GM15510 (cell line): ENCODE data around the gene HM13.

Source experiments
- POLR2A ChIP-seq: IDR thresholded peaks from 3 replicates; pipeline ENCODE4 v1.6.1; 2011; ENCODE audit warnings: borderline replicate concordance; ENCODE audit not compliant: insufficient read length; ENCODE audit errors: extremely low read depth

Gene HM13

DNA sequence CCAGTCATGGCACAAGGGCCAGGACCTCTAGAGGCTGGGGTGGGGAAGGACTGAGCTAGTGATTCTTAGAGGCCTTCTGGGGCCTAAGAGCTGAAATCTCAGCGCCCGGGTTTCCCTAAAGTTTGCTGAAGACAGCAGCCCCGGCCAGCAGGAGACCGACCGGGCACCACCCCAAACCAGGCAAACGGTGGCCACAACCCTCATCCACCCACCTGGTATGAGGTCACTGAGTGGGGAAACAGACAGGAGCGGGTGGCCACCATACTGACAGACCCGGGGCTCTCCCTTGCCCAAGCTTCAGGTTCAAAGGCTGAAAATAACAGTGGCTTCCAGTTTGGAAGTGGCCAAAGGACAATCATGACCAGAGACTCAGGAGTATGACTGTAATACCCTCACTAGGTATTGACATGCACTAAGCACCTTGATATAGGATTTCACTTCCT is 55.8 kb downstream of the HM13 start:
- TF ChIP-seq POLR2A, result no peak

DNA sequence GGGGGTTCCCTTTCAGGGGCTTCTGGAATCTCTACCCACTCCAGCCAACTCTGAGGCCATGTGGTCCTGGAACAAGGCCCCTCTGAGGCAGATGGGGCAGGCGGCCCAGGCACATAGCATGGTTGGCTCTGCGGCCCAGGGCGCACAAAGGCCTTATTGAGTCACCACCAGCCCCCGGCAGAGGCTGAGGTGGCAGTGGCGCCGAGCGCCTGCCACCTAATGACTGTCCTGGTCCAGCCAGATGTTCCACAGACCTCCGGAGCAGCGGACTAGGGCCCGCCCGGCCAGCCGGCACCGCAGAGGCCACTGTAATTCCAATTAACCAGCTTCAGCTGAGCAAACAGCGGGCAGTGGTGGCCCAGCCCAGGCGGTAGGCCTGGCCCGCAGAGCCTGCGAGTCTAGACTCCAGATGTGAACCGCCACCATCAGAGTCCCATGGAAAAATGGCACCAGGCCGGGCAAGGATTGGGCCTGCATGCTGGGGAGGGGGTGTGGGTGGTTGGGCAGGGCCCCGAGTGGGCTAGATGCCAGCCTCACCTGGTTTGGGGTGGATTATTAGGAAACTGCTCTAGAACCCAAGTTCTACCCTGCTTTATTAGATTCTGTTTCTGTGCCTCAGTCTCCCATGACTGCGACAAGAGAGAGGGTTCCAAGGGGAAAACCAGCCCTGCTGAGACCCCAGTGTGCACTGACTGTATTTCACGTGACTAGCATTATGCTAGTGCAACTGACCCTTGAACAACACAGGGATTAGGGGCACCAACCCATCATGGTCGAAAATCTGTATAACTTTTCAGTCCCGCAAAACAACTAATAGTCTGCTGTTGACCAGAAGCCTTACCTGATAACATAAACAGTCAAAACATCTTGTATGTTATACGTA is 56.7 kb downstream of the HM13 start:
- no peak for TF ChIP-seq POLR2A

DNA sequence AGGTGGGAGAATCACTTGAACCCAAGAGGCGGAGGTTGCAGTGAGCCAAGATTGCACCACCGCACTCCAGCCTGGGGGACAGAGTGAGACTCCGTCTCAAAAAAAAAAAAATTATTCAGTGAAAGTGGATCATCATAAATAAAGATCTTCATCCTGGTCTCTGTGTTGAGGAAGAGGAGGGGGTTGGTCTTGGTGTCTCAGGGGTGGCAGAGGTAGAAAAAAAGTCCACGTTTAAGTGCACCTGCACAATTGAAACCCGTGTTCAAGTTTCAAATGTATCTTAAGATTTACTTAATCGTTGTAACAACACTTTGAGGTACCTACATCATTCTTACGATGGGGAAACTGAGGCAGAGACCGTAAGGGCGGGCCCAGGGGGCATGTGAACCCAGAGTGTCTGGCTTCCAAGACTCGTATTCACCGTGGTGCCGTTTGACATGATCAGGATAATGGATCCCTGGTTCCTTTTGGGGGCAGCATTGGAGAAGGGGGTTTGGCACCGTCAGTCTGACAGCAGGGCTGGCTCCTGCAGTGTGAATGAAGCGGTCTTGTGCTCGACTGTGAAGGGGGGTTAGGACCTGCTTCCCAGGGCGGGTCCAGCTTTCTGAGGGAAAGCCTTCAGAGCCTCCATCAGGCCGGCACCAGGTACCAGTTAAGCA is 57.9 kb downstream of the HM13 start:
- TF ChIP-seq POLR2A, result no peak

DNA sequence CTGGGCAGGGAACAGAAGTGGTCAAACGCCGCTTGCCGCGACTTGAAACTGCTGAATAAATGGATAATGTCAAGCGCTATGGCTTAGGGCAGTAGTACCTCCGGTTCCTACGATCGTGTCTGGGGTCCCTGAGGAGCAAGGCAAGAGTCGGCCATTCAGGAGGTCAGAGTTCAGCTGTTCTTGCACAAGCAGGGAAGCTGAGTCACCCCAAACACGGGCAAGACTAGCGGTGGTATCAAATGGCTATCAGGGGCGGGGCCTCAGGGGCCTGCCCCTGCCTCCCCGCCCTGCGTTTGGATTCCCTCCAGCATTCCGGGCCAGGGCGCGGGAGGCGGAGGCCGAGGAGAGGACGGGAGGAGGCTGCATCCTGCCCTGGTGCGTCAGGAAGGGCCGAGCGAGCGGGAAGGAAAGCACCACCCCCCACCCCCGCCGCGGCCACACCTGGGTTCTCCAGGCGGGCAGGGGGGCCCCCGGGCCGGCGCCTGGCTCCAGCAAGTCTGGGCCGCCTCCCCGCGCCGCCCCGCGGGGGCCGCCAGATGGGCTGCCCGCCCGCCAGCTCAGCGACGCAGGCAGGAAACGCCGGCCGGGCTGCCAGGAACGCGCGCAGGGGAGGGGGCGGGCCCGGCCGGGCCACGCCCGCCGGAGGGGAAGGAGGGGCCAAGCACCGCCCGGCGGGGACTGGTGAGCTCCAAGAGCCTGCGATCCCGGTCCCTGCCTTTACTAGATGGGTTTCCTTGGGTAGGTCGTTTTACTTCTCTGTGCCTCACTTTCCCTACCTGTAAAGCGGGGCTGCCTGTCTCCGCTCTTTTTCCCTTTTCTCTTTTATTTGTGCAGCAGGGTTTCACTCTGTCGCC is 58.7 kb downstream of the HM13 start:
- TF ChIP-seq POLR2A, result peak; percentile 74

DNA sequence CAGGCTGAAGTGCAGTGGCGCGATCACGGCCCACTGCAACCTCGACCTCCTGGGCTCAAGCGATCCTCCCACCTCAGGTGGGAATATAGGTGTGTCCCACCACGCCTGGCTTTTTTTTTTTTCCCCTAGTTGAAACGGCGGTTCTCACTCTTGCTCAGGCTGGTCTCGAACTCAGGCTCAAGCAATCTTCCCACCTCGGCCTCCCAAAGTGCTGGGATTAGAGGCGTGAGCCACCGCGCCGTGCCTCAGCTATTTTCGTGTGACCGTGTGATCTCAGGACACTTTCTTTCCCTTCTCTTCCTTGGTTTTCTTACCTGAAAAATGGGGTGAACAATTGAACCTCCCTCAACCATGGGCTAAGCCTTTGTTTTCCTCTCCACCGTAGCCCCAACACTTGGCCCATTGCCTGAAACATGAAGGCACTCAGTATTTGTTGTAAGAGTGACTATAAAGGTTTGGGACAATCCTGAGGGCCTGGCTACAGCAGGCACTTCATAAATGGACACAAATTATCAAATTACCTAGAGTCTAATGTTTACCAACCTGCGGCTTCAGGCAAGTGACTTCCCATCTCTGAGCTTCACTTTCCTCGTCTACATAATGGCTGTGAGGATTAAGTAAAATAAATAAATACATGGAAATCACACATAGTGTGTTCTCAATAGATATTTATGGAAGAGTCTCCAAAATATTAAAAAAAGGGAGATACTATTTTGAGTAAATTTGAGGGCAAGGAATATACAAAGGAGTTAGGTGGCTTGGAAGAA is 59.5 kb downstream of the HM13 start:
- no peak for TF ChIP-seq POLR2A

DNA sequence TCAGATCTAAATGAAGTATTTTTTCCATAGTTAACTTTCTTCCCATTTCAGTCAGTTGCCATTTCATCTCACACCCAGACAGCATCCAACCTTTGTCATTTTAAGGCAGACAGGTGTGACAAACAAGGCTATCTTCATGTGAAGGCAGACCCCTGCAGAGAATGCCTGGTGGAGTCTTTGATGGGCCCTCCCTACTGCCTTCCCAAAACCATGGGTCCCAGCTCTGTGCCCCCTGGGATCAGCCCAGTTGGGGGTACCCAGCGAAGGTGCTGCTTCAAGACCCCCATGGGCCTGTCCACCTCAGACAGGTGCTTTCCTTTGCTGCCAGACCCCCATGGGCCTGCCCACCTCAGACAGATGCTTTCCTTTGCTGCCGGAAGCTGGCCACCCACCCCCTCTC is 62.5 kb downstream of the HM13 start:
- TF ChIP-seq POLR2A, result no peak

DNA sequence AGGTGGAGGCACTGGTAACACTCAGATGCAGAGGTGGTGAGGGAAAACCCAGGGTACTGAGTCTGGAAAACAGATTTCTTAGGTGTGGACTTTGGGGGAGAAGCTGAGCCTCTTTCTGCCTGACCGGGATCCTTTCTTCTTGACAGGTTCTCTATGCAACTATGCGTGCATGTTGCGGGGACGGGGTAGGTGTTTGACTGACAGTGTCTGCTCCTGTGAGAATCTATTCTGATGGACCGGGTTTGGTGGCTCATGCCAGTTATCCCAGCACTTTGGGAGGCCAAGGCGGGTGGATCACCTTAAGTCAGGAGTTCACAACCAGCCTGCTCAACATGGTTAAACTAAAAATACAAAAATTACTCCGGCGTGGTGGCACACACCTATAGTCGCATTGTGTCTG is 63.0 kb downstream of the HM13 start:
- no peak for TF ChIP-seq POLR2A

DNA sequence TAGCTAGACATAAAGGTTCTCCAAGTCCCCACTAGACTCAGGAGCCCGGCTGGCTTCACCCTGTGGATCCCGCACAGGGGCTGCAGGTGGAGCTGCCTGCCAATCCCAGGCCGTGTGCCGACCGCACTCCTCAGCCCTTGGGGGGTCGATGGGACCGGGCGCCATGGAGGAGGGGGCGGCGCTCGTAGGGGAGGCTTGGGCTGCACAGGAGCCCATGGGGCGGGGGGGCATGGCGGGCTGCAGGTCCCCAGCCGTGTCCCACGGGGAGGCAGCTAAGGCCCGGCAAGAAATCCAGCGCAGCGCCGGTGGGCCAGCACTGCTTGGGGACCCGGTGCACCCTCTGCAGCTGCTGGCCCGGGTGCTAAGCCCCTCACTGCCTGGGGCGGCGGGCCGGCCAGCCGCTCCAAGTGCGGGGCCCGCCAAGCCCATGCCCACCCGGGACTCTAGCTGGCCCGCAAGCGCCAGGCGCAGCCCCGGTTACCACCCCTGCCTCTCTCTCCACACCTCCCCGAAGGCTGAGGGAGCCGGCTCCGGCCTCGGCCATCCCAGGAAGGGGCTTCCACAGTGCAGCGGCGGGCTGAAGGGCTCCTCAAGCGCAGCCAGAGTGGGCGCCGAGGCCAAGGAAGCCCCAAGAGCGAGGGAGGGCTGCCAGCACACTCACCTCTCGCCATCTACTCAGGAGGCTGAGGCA is 64.4 kb downstream of the HM13 start:
- no peak for TF ChIP-seq POLR2A

DNA sequence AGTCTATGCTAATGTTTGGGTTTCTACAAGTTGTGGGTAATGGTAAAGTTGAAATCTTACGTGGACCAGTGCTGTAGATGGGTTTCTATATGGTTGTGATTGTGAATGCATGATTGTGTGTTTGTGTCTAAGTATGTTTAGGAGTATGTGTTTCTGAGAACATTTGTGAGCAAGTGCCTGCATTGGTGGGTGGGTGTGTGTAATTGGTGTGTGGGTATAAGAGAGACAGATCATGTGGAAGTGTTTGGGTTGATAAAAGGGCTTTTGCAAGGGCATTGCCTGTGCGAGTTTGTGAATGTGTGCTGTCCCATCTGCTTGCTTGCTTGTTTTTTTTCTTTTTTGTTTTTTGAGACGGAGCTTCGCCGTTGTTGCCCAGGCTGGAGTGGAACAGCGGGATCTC is 65.0 kb downstream of the HM13 start:
- no peak for TF ChIP-seq POLR2A

DNA sequence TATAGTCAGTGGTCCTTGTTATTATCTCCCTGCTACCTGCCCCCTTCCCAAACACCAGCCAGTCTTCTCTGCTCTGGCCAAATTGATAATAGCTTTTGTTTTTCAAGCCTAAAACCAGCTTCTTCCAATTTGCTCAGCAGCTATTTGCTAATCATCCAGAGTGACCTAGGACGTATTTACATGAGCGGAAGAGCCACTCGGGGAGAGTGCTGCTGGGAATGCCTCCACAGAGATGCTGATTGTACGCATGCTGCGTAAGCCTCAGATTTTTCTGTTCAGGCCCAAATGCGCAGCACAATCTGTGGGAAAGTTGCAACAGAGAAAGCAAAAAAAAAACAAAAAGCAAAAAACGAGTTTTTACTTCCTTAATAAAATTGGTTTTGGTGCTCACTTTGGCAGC is 66.5 kb downstream of the HM13 start:
- no peak for TF ChIP-seq POLR2A

DNA sequence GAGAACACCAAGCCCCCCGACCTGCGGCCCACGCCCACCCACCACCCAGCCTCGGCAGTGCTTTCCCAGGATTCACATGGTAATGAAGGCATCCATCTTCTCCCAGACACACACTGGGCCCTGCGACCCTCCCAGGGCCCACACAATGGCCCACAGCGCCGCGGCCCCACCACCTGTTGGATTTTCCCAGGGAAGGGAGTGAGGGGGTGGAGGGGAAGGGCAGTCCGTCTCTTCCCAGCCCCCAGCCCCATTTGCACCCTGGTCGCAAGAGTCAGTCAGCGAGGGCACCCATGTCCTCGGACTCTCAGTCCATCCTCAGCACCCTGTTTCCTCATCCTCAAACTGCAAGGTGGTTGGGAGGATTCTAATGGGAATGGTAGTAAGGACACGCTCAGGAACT is 67.1 kb downstream of the HM13 start:
- TF ChIP-seq POLR2A, result no peak

DNA sequence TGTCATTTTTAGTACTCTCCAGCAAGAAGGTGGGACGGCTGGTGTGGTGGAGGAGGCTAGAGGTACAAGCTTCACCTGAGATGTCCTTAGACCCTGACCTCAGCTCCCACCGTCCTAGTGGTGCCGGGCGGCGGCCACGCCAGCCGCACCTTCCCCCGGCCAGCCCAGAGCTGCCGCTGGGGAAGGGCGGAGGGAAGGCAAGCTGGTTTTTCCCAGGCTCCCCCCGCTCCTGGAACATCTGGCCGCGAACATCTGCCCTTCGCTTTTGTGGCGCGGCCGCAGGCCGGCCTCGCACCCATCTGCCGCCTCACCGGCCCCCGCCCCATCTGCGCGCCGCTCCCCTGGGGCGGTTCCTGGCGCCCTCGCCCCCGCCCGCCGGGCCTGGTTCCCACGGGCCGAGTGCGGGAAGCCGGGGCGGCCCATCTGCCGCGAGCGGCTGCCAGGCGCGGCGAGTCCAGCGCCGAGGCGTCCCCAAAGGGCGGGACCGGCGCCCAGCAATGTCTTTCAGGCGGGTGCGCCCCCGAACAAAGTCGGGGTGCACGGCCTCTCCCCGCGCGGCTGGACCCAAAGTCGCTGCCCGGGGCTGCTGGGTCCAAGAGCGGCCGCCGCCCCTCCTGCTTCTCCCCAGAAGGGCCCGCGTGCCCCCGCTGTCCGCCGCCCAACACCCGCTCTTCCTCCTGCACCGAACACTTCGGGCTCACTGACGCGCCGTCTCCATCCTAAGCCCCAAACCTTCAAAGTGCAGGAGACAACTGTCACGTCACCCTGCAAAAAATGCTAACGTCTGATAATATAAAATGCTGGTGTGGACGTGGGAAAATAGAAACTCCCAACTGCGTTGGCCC is 73.5 kb downstream of the HM13 start:
- no peak for TF ChIP-seq POLR2A

DNA sequence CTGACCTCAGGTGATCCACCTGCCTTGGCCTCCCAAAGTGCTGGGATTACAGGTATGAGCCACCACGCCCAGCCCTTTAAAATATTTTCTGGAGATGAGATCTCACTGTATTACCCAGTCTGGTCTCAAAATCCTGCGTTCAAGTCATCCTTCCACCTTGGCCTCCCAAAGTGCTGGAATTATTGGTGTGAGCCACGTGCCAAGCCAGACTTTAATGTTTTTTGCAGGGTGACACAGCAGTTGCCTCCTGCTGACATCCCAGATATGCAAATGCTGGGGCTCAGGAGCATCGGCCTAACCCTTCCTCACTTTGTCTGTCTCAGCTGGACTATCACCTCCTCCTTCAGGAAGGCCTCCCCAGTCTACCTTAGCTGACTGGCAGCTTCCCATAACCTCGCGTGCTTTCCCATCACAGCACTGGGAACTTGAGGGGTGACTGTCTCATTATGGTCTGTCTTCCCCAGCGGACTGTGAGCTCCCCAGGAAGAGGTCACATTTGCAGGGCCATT is 76.5 kb downstream of the HM13 start:
- no peak for TF ChIP-seq POLR2A
